Endothelial cell of umbilical vein (primary cell): ENCODE results near the gene CACNB4. TPM values are rescaled to one million over a fixed set of nuclear protein-coding genes. Genes with fewer than 3 reads are reported as not detected.

ENCODE experiments used
- BruUV-seq: library from RNA; stranded (reverse); fragments of 400-500 nt; replicated peaks from 2 replicates; lab custom pipeline; 2021; lab: Mats Ljungman, UMichigan
- CTCF ChIA-PET: fragments of 300-600, 350-600 bp; sonication (Branson Sonifier 250); formaldehyde crosslinking; loops from one replicate; lab custom pipeline; 2021; ENCODE audit warnings: antibody characterized with exemption, inconsistent platforms; lab: Charles Lee
- POLR2A ChIA-PET: fragments of 300-600, 350-600 bp; sonication (Branson Sonifier 250); formaldehyde crosslinking; loops from one replicate; lab custom pipeline; 2021; ENCODE audit warnings: antibody characterized with exemption, inconsistent platforms; lab: Charles Lee
- DNase-seq: peaks from one replicate; pipeline ENCODE4 v3.0.0-alpha.2; 2011; ENCODE audit warnings: low read depth, low spot score
- FAIRE-seq: peaks from 2 replicates; lab custom pipeline; 2011; peaks lifted over from hg19 to GRCh38; lab: Jason Lieb, UNC
- H2AFZ ChIP-seq: 2 replicates; pipeline ENCODE4 v1.6.0; 2012; ENCODE audit warnings: low read depth, low read length, control low read depth, inconsistent platforms
- H3K27ac ChIP-seq: 2 replicates; pipeline ENCODE4 v1.5.1; 2011; ENCODE audit warnings: low read depth, mild to moderate bottlenecking, control low read depth, low read length, moderate library complexity; ENCODE audit not compliant: insufficient read depth
- H3K27me3 ChIP-seq, 2 experiments: 2 replicates each; pipeline versions ENCODE4 v1.6.0 to v1.6.1; 2011; ENCODE audit warnings: low read length in 2 of 2, mixed read lengths in 1 of 2; ENCODE audit not compliant: control insufficient read depth in 2 of 2, insufficient read depth in 2 of 2
- H3K36me3 ChIP-seq, 2 experiments: 2 replicates in 1 of 2; 3 replicates in 1 of 2; pipeline ENCODE4 v1.5.1; 2011; ENCODE audit warnings: low read length in 2 of 2, mild to moderate bottlenecking in 1 of 2, moderate library complexity in 1 of 2; ENCODE audit not compliant: control insufficient read depth in 2 of 2, insufficient read depth in 2 of 2; ENCODE audit errors: extremely low read depth in 1 of 2
- H3K4me1 ChIP-seq: 3 replicates; pipeline ENCODE4 v1.5.1; 2011; ENCODE audit warnings: mild to moderate bottlenecking, low read length; ENCODE audit not compliant: control insufficient read depth, insufficient read depth; ENCODE audit errors: extremely low read depth
- H3K4me2 ChIP-seq: 2 replicates; pipeline ENCODE4 v1.6.1; 2011; ENCODE audit warnings: low read length, control low read depth, mixed read lengths; ENCODE audit not compliant: insufficient read depth
- H3K4me3 ChIP-seq, 3 experiments: fragments of 200-600 bp in 1 of 3; sonication (generic), shearing (Covaris generic) in 1 of 3; replicated peaks in 1 of 3; 2 replicates each; pipeline ENCODE4 v1.5.1; 2011 to 2016; ENCODE audit warnings: control low read depth in 3 of 3, low read length in 3 of 3, mild to moderate bottlenecking in 2 of 3, inconsistent platforms in 1 of 3, low read depth in 1 of 3, moderate library complexity in 1 of 3; ENCODE audit not compliant: insufficient read depth in 1 of 3
- H3K79me2 ChIP-seq: 2 replicates; pipeline ENCODE4 v1.6.0; 2012; ENCODE audit warnings: low read length, inconsistent platforms; ENCODE audit not compliant: control insufficient read depth, insufficient read depth
- H3K9ac ChIP-seq: replicated peaks from 2 replicates; pipeline ENCODE3; 2011; ENCODE audit warnings: low read length, control low read depth; ENCODE audit not compliant: insufficient read depth; ENCODE audit errors: extremely low read depth
- H3K9me1 ChIP-seq: replicated peaks from 3 replicates; pipeline ENCODE4 v1.6.0; 2011; ENCODE audit warnings: mild to moderate bottlenecking, low read length; ENCODE audit not compliant: control insufficient read depth, insufficient read depth; ENCODE audit errors: extremely low read depth
- H3K9me3 ChIP-seq: replicated peaks from 2 replicates; pipeline ENCODE4 v1.5.1; 2012; ENCODE audit warnings: low read length, inconsistent platforms; ENCODE audit not compliant: control insufficient read depth, insufficient read depth
- H4K20me1 ChIP-seq: replicated peaks from 2 replicates; pipeline ENCODE3; 2011; ENCODE audit warnings: mild to moderate bottlenecking, low read length; ENCODE audit not compliant: control insufficient read depth, insufficient read depth; ENCODE audit errors: extremely low read depth
- EZH2 ChIP-seq: IDR thresholded peaks from 2 replicates; pipeline ENCODE4 v1.6.1; 2012; ENCODE audit warnings: borderline replicate concordance, low read depth, mild to moderate bottlenecking, moderate library complexity, low read length, inconsistent platforms; ENCODE audit not compliant: severe bottlenecking
- FOS ChIP-seq: IDR thresholded peaks from 2 replicates; pipeline ENCODE4 v1.6.1; 2011; ENCODE audit warnings: mild to moderate bottlenecking, low read length, moderate library complexity, borderline replicate concordance; ENCODE audit not compliant: insufficient read depth
- GATA2 ChIP-seq: IDR thresholded peaks from 2 replicates; pipeline ENCODE4 v1.7.0; 2011; ENCODE audit warnings: low read depth, mild to moderate bottlenecking, moderate library complexity, mixed read lengths, low read length; ENCODE audit not compliant: insufficient read length, insufficient read depth
- JUN ChIP-seq: IDR thresholded peaks from 2 replicates; pipeline ENCODE4 v1.6.1; 2011; ENCODE audit warnings: borderline replicate concordance, low read depth; ENCODE audit not compliant: insufficient read length, insufficient read depth
- MYC ChIP-seq: IDR thresholded peaks from one replicate; pipeline ENCODE4 v1.6.1; 2011; ENCODE audit warnings: mild to moderate bottlenecking, low read depth, low read length
- POLR2A ChIP-seq: IDR thresholded peaks from 2 replicates; pipeline ENCODE4 v1.6.1; 2012; ENCODE audit warnings: low read depth, mild to moderate bottlenecking, control low read depth, low read length
- POLR2AphosphoS5 ChIP-seq: IDR thresholded peaks from 2 replicates; pipeline ENCODE4 v1.6.1; 2012; ENCODE audit warnings: low read depth, mild to moderate bottlenecking, control low read depth, low read length, moderate library complexity; ENCODE audit not compliant: insufficient read depth
- dilution Hi-C: fragments of 300-500 bp; cut with MboI; formaldehyde crosslinking; loops from one replicate; pipeline ENCODE4 v1.15.0; 2019; ENCODE audit warnings: low sequenced_read_pairs; ENCODE audit not compliant: extremely low pct_ligation_motif_present
- intact Hi-C: fragments of 100-400 bp; cut with micrococcal nuclease; formaldehyde crosslinking; loops from one replicate; pipeline ENCODE4 v1.10.0; 2022
- polyA plus RNA-seq, 4 experiments: library from polyadenylated mRNA; depleted of rRNA in 3 of 4; stranded (reverse) in 3 of 4; unstranded in 1 of 4; fragments of >200 nt; gene quantifications; 2 replicates each; pipeline versions ENCODE4 v1.2.1 to v1.2.3, GENCODE V29; 2011 to 2012; ENCODE audit warnings: missing spikeins in 1 of 4
- total RNA-seq: library from RNA; stranded (reverse); gene quantifications from 2 replicates; pipeline ENCODE4 v1.2.3, GENCODE V29; 2021
- TF ChIP-seq, protein P1 (sequence below): IDR thresholded peaks from 2 replicates; pipeline ENCODE4 v1.6.1; 2011; ENCODE audit not compliant: insufficient read depth, insufficient read length

CACNB4 gene
- total and polyA plus RNA-seq, 2 donors (not counting 3 experiments of a cell fraction or from before 2014, with no cell fraction given), result 0.23 to 0.58 TPM

DNA sequence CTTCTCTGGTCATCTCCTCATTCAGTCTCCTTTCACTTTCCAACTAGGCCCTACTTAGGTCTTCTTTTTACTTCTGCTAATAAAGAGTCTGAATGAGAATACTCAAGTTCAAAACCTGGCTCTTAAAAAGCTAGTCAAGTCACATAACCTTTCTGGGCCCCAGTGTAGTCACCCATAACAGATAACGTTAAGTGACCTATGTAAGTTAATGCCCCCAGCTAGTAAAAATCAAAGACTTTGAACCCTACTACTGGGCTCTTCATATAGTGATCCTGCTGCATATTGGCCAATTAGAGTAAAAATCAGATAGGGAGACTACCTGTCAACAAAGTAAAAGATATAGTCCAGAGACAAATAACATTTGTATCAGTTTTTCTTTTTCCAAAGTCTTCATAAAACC lies 288.4 kb downstream of the CACNB4 start:
- no peaks in the 10 kb centered on the region for H4K20me1 ChIP-seq
- POLR2A ChIA-PET, result no interaction called here
- FAIRE-seq (no peak), DNase-seq (no peak)
- H2AFZ ChIP-seq, result no peak overlapping the region
- peaks cover 8 to 14% of the 10 kb centered on the region in 2 experiments for H3K36me3 ChIP-seq
- no peak overlapping the region for H3K9ac ChIP-seq
- H3K27me3 ChIP-seq, result no peaks in the 10 kb centered on the region
- TF ChIP-seq FOS, result no peak
- TF ChIP-seq POLR2AphosphoS5, result no peak
- no peak for TF ChIP-seq GATA2
- no peak for TF ChIP-seq MYC
- TF ChIP-seq POLR2A, result no peak
- TF ChIP-seq, protein P1, sequence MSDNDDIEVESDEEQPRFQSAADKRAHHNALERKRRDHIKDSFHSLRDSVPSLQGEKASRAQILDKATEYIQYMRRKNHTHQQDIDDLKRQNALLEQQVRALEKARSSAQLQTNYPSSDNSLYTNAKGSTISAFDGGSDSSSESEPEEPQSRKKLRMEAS, result no peak
- no peak for TF ChIP-seq JUN
- intact Hi-C loops (no loop called here), dilution Hi-C loops (no loop called here)
- no peaks in the 10 kb centered on the region for H3K9me1 ChIP-seq
- no peaks in the 10 kb centered on the region for H3K9me3 ChIP-seq
- H3K27ac ChIP-seq, result no peak overlapping the region
- CTCF ChIA-PET, result no interaction called here
- no peak overlapping the region for H3K4me2 ChIP-seq
- H3K79me2 ChIP-seq, result peaks cover 4% of the 10 kb centered on the region
- H3K4me3 ChIP-seq, result no peak overlapping the region
- no TSS peak for BruUV-seq
- H3K4me1 ChIP-seq, result peaks cover 5% of the 10 kb centered on the region

DNA sequence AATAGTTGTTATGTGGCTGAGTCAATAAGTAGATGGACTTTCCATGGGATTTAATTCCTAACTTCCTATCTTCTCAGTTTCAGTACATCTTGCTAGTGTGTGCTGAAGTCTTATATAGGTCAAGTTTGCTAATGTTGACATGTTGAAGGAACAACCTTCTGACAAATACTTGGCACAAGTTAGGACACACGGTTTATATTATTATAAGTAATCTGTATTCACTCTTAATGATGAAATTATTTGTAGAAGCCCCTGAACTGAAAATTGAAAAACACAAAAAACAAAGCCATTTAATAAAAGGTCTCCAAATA lies 289.8 kb downstream of the CACNB4 start:
- TF ChIP-seq POLR2A (no peak), MYC (no peak), JUN (no peak), FOS (no peak), GATA2 (no peak), EZH2 (no peak)
- BruUV-seq, result no TSS peak
- Histone ChIP-seq H3K4me2 (no peak overlapping the region), H3K4me1 (peaks cover 5% of the 10 kb centered on the region), H3K36me3 (peaks cover 8 to 20% of the 10 kb centered on the region in 2 experiments), H3K4me3 (no peak overlapping the region), H3K27ac (no peak overlapping the region), H4K20me1 (no peaks in the 10 kb centered on the region), H3K9me1 (no peaks in the 10 kb centered on the region), H3K79me2 (no peaks in the 10 kb centered on the region), H3K9me3 (no peaks in the 10 kb centered on the region), H2AFZ (no peak overlapping the region), H3K9ac (no peak overlapping the region), H3K27me3 (no peaks in the 10 kb centered on the region)
- ChIA-PET CTCF (interaction anchor here (1.4 to 3.8 kb wide), 4 partner anchors 10 to 186 kb away, joined by 4 to 27 read pairs (median 10); no protein-coding TSS in a partner anchor), POLR2A (no interaction called here)
- dilution Hi-C loops (no loop called here), intact Hi-C loops (loop anchor here (5.0 kb wide), 1 partner anchor 172 kb away; no protein-coding TSS in a partner anchor)
- FAIRE-seq, result no peak
- DNase-seq, result no peak
